GM12872 (cell line): ENCODE data around the gene MBD3L4.
"Not testable (repeated sequence)": the region's sequence is repeated elsewhere in the genome, so short reads cannot be mapped to it uniquely, and the experiment has no call there.

Source experiments
- TF ChIP-seq, protein P1 (sequence below): IDR thresholded peaks from 3 replicates; pipeline ENCODE4 v1.5.1; 2011; ENCODE audit warnings: low read depth, mild to moderate bottlenecking, low read length, moderate library complexity; ENCODE audit not compliant: insufficient read depth

The MBD3L4 gene

DNA sequence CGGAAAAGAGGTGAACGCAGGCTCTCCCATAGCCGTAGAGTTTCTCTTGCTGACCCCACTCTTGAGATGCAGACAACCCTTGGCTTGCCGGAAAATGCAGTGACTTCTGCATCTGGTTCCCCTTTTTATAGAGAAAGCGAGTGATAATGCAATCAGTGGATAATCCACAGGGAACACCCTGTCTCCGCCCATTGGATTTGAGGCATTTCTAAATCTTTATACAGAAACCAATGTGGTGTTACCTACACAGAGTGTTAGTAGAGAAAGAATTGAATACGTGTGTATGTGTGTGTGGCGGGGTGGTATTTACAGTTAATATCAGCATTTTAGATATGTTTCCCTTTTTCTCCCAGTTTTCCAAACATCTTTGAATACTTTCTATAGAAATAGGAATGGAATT lies 18.6 kb upstream of the MBD3L4 start, which contains the start of gene MBD3L3:
Gene MBD3L3 (minus strand): TSS at position 101 of the 400 bp plus-strand sequence. CDS start 71 bp downstream, at position 30.
- TF ChIP-seq, protein P1, sequence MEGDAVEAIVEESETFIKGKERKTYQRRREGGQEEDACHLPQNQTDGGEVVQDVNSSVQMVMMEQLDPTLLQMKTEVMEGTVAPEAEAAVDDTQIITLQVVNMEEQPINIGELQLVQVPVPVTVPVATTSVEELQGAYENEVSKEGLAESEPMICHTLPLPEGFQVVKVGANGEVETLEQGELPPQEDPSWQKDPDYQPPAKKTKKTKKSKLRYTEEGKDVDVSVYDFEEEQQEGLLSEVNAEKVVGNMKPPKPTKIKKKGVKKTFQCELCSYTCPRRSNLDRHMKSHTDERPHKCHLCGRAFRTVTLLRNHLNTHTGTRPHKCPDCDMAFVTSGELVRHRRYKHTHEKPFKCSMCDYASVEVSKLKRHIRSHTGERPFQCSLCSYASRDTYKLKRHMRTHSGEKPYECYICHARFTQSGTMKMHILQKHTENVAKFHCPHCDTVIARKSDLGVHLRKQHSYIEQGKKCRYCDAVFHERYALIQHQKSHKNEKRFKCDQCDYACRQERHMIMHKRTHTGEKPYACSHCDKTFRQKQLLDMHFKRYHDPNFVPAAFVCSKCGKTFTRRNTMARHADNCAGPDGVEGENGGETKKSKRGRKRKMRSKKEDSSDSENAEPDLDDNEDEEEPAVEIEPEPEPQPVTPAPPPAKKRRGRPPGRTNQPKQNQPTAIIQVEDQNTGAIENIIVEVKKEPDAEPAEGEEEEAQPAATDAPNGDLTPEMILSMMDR: not testable (repeated sequence)

DNA sequence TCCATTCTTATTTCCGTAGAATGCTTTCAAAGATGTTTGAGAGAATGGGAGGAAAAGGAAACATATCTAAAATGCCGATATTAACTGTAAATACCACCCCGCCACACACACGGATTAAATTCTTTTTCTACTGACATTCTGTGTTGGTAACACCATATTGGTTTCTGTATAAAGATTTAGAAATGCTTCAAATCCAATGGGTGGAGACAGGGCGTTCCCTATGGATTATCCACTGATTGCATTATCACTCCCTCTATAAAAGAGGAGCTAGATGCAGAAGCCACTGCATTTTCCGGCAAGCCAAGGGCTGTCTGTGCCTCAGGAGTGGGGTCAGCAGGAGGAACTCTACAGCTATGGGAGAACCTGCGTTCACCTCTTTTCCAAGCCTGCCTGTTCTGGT lies 9.0 kb upstream of the MBD3L4 start, which contains the start of gene MBD3L2:
Gene MBD3L2 (plus strand): TSS at position 301 of the 400 bp plus-strand sequence. CDS start 53 bp downstream, at position 354.
- TF ChIP-seq, protein P1: not testable (repeated sequence)

DNA sequence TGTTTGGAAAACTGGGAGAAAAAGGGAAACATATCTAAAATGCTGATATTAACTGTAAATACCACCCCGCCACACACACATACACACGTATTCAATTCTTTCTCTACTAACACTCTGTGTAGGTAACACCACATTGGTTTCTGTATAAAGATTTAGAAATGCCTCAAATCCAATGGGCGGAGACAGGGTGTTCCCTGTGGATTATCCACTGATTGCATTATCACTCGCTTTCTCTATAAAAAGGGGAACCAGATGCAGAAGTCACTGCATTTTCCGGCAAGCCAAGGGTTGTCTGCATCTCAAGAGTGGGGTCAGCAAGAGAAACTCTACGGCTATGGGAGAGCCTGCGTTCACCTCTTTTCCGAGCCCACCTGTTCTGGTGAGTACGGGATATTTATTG lies 9.7 kb downstream of the MBD3L4 start, which contains the start of gene MBD3L5:
Gene MBD3L5 (plus strand): TSS at position 301 of the 400 bp plus-strand sequence. CDS start 34 bp downstream, at position 335.
- TF ChIP-seq, protein P1: not testable (repeated sequence)

DNA sequence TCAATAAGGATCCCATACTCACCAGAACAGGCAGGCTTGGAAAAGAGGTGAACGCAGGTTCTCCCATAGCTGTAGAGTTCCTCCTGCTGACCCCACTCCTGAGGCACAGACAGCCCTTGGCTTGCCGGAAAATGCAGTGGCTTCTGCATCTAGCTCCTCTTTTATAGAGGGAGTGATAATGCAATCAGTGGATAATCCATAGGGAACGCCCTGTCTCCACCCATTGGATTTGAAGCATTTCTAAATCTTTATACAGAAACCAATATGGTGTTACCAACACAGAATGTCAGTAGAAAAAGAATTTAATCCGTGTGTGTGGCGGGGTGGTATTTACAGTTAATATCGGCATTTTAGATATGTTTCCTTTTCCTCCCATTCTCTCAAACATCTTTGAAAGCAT lies 18.6 kb downstream of the MBD3L4 start, which contains the start of gene MBD3L2B:
Gene MBD3L2B (minus strand): TSS at position 101 of the 400 bp plus-strand sequence. CDS start 34 bp downstream, at position 67.
- TF ChIP-seq, protein P1: not testable (repeated sequence)

DNA sequence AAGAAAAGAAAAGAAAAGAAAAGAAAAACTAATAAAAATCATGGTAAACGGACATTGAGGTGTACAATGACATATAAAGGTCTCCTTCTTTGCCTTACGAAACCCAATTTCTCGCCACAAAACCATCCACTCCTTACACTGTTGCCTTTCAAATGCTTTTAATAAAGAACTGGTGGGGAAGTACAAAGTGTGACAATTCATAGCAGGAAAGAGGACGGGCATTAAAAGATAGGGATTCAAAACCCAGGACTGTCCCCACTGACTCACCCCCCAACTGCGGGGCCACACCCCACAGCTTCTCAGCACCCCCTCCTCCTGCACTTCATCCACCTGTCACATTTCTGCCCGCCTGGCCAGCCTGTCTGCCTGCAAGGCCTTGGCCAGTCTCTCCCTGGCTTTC lies 21.2 kb downstream of the MBD3L4 start:
- TF ChIP-seq, protein P1: no peak

DNA sequence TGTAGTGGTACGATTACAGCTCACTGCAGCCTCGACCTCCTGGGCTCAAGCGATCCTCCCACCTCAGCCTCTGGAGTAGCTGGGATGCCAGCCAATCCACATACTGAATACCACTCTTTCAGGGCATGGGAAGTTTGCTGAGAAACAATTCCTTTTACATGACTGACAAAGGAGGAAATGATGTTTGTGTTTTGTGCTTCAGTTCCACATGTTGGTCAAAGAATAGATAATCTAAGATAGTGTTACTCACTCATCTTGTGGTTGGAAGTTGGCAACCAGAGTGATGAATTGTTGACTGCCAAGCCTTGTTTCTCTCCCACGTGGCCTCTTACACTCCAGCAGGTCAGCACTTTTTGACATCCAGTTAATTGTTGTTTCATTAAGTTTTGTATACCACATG lies 26.3 kb downstream of the MBD3L4 start:
- TF ChIP-seq, protein P1: no peak

DNA sequence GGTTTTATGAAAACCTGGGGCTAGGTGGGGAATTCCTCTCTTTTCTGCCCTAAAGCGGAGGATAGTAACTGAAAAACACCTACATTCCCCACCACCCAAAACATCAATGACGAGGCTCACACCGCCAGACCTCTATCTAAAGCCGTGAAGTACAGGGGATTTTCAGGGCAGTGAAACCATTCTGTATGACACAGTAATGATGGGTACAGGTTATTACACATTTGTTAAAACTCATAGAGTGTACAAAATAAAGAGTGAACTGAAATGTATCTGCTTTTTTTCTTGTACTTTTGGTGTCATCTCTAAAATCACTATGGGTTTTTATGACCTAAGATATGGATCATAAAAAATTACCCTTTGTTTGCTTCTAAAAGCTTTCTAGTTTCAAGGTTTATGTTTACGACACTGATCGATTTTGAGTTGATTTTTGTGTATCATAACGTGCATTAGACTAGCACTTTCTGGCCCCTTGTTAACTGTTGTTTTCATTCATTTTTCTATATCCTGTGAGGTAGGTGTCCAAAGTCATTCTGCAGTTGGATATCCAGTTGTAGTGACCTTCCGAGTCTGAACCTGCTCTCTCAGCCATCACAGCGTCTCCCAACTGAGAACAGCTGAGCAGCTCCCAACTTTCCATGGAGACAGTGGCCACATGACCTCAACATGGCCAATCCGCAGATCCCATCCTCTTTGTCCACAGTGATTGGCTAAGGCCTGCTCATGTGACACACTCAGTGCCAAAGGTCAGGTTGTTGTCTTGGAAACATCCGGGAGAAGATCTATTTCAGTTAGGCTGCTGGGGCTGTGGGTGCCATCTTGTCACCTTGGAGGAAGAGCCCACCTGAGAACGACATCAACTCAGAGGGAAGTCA lies 29.0 kb downstream of the MBD3L4 start:
- TF ChIP-seq, protein P1: no peak
